HepG2 (cell line): ENCODE results near the gene MRPL27. TPM values are rescaled to one million over a fixed set of nuclear protein-coding genes. Genes with fewer than 3 reads are reported as not detected.

Experiments used
- HCFC1 ChIP-seq: fragments of 150-350 bp; IDR thresholded peaks from 2 replicates; pipeline ENCODE4 v1.6.1; 2014; ENCODE audit warnings: low read depth, low read length
- NFRKB ChIP-seq: fragments of 450-650 bp; IDR thresholded peaks from 2 replicates; pipeline ENCODE4 v1.6.1; 2017
- NRL ChIP-seq: sonication (generic); formaldehyde crosslinking; IDR thresholded peaks from 2 replicates; pipeline ENCODE4 v1.5.0; 2020; ENCODE audit warnings: missing genetic modification reagents, mild to moderate bottlenecking, moderate library complexity, borderline replicate concordance
- RBM22 ChIP-seq: fragments of 200-400 bp; formaldehyde crosslinking; optimal IDR thresholded peaks from 2 replicates; pipeline ENCODE3; 2017; ENCODE audit warnings: mild to moderate bottlenecking, low read length, moderate library complexity
- SOX5 ChIP-seq: IDR thresholded peaks from 2 replicates; pipeline ENCODE4 v1.6.1; 2016; ENCODE audit warnings: borderline replicate concordance
- SRSF4 ChIP-seq: fragments of 200-400 bp; formaldehyde crosslinking; IDR thresholded peaks from one replicate; pipeline ENCODE4 v1.6.1; 2018; ENCODE audit warnings: mild to moderate bottlenecking, low read depth, low read length, moderate library complexity; ENCODE audit not compliant: poor library complexity, severe bottlenecking
- U2AF2 ChIP-seq: fragments of 200-400 bp; formaldehyde crosslinking; IDR thresholded peaks from 2 replicates; pipeline ENCODE4 v1.6.1; 2017; ENCODE audit warnings: low read depth, mild to moderate bottlenecking, low read length
- ZNF230 ChIP-seq: sonication (generic); formaldehyde crosslinking; IDR thresholded peaks from 2 replicates; pipeline ENCODE4 v1.4.0; 2020; ENCODE audit warnings: mild to moderate bottlenecking, missing genetic modification reagents
- ZNF569 ChIP-seq: sonication (generic); formaldehyde crosslinking; IDR thresholded peaks from 2 replicates; pipeline ENCODE4 v1.5.0; 2020; ENCODE audit warnings: mild to moderate bottlenecking, missing genetic modification reagents, moderate library complexity, borderline replicate concordance
- ZNF768 ChIP-seq: sonication (generic); formaldehyde crosslinking; IDR thresholded peaks from 2 replicates; pipeline ENCODE4 v1.4.0; 2020; ENCODE audit warnings: missing genetic modification reagents
- polyA plus RNA-seq, 8 experiments: library from polyadenylated mRNA; depleted of rRNA in 3 of 8; stranded (reverse) in 7 of 8; unstranded in 1 of 8; fragments of >200 nt; fragmentation: Illumina TruSeq in 4 of 8; extraction: Trizol in 4 of 8; gene quantifications; 2 replicates each; pipeline versions ENCODE4 v1.2.1 to v1.2.3, GENCODE V29; 2011 to 2016; ENCODE audit warnings: low read depth in 4 of 8, missing spikeins in 1 of 8, mixed read lengths in 1 of 8; ENCODE audit not compliant: insufficient read depth in 1 of 8
- total RNA-seq, 5 experiments: library from RNA; depleted of rRNA; stranded (reverse); fragments of >200 nt; fragmentation: Illumina TruSeq; extraction: Trizol; gene quantifications; 2 replicates each; pipeline ENCODE4 v1.2.3, GENCODE V29; 2016; ENCODE audit warnings: low read depth in 1 of 5
- TF ChIP-seq, protein P1 (sequence below): sonication (generic); formaldehyde crosslinking; IDR thresholded peaks from 2 replicates; pipeline ENCODE4 v1.8.1; 2022; ENCODE audit warnings: low read depth, mild to moderate bottlenecking, missing genetic modification reagents

Gene MRPL27
- total and polyA plus RNA-seq, 2 of the 13 experiments (the other 11 are each of a cell fraction or from before 2014, with no cell fraction given): 137 to 217 TPM

DNA sequence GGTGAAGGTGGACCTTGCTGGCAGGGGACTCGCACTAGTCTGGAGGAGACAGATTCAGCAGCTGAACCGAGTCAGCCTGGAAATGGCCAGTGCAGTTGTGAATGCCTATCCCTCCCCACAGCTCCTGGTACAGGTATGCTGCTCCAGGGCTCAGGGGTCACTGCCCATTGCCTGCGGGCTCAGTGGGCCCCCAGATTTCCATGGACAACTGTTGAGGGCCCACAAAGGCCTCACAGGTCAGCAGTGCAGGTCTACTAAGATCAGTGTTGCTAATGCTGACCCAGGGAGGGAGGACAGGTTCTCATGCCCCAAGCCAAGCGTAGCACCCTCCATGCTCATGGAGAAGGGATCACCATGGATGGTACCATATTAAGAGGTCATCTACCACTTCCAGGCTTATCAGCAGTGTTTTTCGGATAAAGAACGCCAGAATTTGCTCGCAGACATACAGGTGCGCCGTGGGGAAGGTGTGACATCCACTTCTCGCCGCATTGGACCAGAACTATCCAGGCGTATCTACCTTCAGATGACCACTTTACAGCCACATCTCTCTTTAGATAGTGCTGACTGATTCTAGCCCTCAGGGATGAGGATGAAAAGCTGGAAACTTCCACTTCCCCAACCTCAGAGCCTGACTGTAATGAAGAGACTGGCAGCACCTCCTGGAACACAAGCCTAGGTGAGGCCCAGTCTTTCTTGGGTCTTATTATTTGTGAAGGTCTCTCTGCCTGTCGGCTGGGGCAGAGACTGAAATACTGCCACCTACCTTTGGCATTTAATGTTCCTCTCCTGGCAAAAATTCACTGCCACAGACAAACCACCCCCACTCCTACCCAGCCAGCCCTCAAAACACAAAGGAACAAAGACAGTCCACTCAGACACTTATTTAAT lies 7.6 kb upstream of the MRPL27 start (continued):
- 0 out of 2 replicates have a peak, but pooled peaks have one; percentile 16 for TF ChIP-seq ZNF768 (CRISPR knock-in tag)
- TF ChIP-seq HCFC1: no peak
- no peak for TF ChIP-seq U2AF2
- TF ChIP-seq SRSF4: peak; percentile 81
- TF ChIP-seq ZNF230 (CRISPR knock-in tag): peak; percentile 43; the same call in 1 of the 2 replicates
- TF ChIP-seq SOX5 (CRISPR knock-in tag): no peak
- TF ChIP-seq NFRKB: no peak
- TF ChIP-seq, protein P1, sequence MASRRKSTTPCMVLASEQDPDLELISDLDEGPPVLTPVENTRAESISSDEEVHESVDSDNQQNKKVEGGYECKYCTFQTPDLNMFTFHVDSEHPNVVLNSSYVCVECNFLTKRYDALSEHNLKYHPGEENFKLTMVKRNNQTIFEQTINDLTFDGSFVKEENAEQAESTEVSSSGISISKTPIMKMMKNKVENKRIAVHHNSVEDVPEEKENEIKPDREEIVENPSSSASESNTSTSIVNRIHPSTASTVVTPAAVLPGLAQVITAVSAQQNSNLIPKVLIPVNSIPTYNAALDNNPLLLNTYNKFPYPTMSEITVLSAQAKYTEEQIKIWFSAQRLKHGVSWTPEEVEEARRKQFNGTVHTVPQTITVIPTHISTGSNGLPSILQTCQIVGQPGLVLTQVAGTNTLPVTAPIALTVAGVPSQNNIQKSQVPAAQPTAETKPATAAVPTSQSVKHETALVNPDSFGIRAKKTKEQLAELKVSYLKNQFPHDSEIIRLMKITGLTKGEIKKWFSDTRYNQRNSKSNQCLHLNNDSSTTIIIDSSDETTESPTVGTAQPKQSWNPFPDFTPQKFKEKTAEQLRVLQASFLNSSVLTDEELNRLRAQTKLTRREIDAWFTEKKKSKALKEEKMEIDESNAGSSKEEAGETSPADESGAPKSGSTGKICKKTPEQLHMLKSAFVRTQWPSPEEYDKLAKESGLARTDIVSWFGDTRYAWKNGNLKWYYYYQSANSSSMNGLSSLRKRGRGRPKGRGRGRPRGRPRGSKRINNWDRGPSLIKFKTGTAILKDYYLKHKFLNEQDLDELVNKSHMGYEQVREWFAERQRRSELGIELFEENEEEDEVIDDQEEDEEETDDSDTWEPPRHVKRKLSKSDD: 0 out of 2 replicates have a peak, but pooled peaks have one; percentile 24
- peak; percentile 93 for TF ChIP-seq RBM22
- TF ChIP-seq ZNF569 (CRISPR knock-in tag): no peak
- peak; percentile 22; the same call in 1 of the 2 replicates for TF ChIP-seq NRL
